ENCODE data around the gene TYRP1.
A peak's percentile ranks its signal among the peaks of the same experiment; 100 is the strongest.

GRCh38 chr9:12699529-12699928 is 6.3 kb downstream of the TYRP1 start:
- TF ChIP-seq PBX3 (IDR thresholded peaks at IDR 0.05) = no peak
- TF ChIP-seq SMC3 (IDR thresholded peaks at IDR 0.05; ENCODE audit: low read depth, low read length) = no peak
- TF ChIP-seq POLR2AphosphoS5 (IDR thresholded peaks at IDR 0.05; ENCODE audit: low read depth, low read length) = no peak
- TF ChIP-seq CTCF (IDR thresholded peaks at IDR 0.05) = peak; percentile 42
- TF ChIP-seq USF1 (IDR thresholded peaks at IDR 0.05; ENCODE audit: borderline replicate concordance, low read depth) = no peak
- no peak for TF ChIP-seq JUND (IDR thresholded peaks at IDR 0.05)
